ENCODE data around the gene ACBD6. TPM values are rescaled to one million over a fixed set of nuclear protein-coding genes. Genes with fewer than 3 reads are reported as not detected.

The ACBD6 gene
- total RNA-seq, 1 experiment from 2014 or later: 58.4 TPM

GRCh38 chr1:180243517-180244221, 258.7 kb downstream of the ACBD6 start:
- DNase-seq (ENCODE audit: low spot score): no peak

- no peak for DNase-seq (ENCODE audit: low spot score)
Measured at GRCh38 chr1:180241716-180242544, 260.4 kb downstream of the ACBD6 start.

DNA sequence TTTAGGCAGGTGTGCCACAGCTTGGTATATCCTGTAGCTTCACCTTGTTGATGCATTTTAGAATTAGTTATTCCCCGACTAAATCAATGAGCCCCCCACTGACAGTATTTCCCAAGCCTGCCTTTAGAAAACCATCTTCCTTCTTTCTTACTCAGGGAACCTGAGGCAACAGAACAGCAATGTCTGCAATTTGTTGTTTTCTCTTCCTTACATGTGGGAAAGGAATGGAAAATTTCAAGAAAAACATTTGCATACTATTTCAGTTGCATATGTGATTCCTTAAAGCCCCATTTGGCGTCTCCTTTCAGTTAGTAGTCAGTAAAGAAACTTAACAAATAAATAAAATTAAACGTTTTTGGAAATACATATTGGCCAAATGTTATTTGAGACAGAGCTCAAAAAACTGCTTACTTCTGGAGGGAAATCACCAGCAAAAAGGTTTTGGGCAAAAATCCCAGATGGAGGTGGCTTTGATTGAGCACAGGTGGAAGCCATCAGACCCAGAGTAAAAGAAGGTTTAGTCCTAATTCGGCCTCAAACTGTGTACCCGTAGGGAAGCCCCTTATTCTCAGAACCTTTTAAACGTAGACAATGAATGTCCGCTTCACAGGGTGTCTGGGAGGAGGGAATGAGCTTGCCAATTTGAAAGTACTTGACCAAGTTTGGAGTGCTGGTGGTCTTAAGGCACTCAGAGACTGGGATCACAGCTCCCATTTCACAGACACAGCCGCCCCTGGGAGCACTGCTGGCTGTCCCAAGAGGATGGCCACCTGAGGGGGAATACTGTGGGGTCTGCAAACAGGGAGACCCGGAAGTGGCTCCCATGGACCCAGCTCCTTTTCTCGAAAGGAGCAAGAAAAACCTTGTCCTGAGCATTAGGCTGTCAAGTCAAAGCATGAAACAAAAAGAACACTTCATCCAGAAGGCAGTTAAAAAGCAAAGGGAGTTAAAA, 263.0 kb downstream of the ACBD6 start:
- DNase-seq (ENCODE audit: low spot score): no peak

- no peak for DNase-seq (ENCODE audit: low spot score)
Measured at GRCh38 chr1:180238675-180239074, 263.7 kb downstream of the ACBD6 start.

Small RNA genes lying within 50 kb of the gene (small RNA-seq; reads per million reads assigned to genes)
- gene MIR3121 (not detected), gene RF00019 (not detected)

Other genes with a start within 250 kb of the ACBD6 start
- not detected in 2 replicates for gene OVAAL, start 56.4 kb upstream of the ACBD6 start, total RNA-seq (2014; rRNA removed; shearing (Covaris generic))
- 5.8 and 7.0 TPM in 2 replicates for gene XPR1, start 129.4 kb upstream of the ACBD6 start, total RNA-seq (2014; rRNA removed; shearing (Covaris generic))